Measurements from ENCODE around the gene ZNF3.

- TF ChIP-seq CTCF (IDR thresholded peaks at IDR 0.05) (no peak), POLR2A (IDR thresholded peaks at IDR 0.05) (no peak)
Measured at GRCh38 chr7:100051611-100052010, 29.9 kb downstream of the ZNF3 start.
